ENCODE data around the gene ANAPC7. TPM values are rescaled to one million over a fixed set of nuclear protein-coding genes. Genes with fewer than 3 reads are reported as not detected.
"Not testable (repeated sequence)": the region's sequence is repeated elsewhere in the genome, so short reads cannot be mapped to it uniquely, and the experiment has no call there.

ANAPC7 gene
- total RNA-seq, 3 donors from 2014 or later: 54.6 to 61.5 (median 58.4) TPM

GRCh38 chr12:110348431-110349059 lies 55.0 kb downstream of the ANAPC7 start:
- Mint-ChIP-seq H3K9me3 (no peaks in the 10 kb centered on the region), H3K4me1 (ENCODE audit: low read depth) (peaks cover 26% of the 10 kb centered on the region), H3K4me3 (no peak overlapping the region), H3K27me3 (ENCODE audit: low read depth) (no peaks in the 10 kb centered on the region), H3K36me3 (ENCODE audit: insufficient read depth) (peaks cover 40% of the 10 kb centered on the region)
- no peak for ATAC-seq
- no peak for DNase-seq

- Mint-ChIP-seq H3K4me3 (no peak overlapping the region), H3K4me1 (ENCODE audit: low read depth) (peaks cover 26% of the 10 kb centered on the region), H3K9me3 (no peaks in the 10 kb centered on the region), H3K36me3 (ENCODE audit: insufficient read depth) (peaks cover 48% of the 10 kb centered on the region), H3K27me3 (ENCODE audit: low read depth) (no peaks in the 10 kb centered on the region)
- DNase-seq (no peak), ATAC-seq (no peak)
Measured at GRCh38 chr12:110347767-110348166, 55.7 kb downstream of the ANAPC7 start.

GRCh38 chr12:110345963-110346362 lies 57.5 kb downstream of the ANAPC7 start:
- H3K4me1 Mint-ChIP-seq (ENCODE audit: low read depth): peaks cover 26% of the 10 kb centered on the region
- peaks cover 59% of the 10 kb centered on the region for H3K36me3 Mint-ChIP-seq (ENCODE audit: insufficient read depth)
- no peak for ATAC-seq
- no peaks in the 10 kb centered on the region for H3K9me3 Mint-ChIP-seq
- DNase-seq: no peak
- H3K4me3 Mint-ChIP-seq: no peak overlapping the region
- no peaks in the 10 kb centered on the region for H3K27me3 Mint-ChIP-seq (ENCODE audit: low read depth)

DNA sequence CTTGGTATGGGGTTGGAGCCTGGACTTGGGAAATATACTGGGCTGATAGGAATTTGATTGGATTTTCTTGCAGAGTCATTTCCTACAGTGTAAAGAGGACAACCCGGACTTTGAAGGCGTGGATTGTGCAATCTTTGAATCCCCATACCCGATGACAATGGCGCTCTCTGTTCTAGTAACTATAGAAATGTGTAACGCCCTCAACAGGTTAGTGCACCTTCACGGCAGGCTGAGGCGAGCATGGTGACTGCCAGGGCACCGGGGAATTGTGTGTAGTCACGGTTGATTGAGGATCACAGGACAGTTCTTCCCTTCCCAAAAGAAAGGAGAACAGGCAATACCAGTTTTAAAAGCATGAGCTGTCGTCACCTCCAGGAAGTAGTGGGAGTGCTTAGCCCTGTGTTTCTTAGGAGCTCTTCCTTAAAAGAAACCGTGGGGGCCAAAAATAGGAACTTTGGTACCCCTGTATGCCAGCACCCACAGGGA lies 58.3 kb downstream of the ANAPC7 start:
- Mint-ChIP-seq H3K9me3 (no peaks in the 10 kb centered on the region), H3K4me1 (ENCODE audit: low read depth) (peaks cover 24% of the 10 kb centered on the region), H3K4me3 (no peak overlapping the region), H3K27me3 (ENCODE audit: low read depth) (no peaks in the 10 kb centered on the region), H3K36me3 (ENCODE audit: insufficient read depth) (peaks cover 62% of the 10 kb centered on the region)
- ATAC-seq (no peak), DNase-seq (no peak)

DNA sequence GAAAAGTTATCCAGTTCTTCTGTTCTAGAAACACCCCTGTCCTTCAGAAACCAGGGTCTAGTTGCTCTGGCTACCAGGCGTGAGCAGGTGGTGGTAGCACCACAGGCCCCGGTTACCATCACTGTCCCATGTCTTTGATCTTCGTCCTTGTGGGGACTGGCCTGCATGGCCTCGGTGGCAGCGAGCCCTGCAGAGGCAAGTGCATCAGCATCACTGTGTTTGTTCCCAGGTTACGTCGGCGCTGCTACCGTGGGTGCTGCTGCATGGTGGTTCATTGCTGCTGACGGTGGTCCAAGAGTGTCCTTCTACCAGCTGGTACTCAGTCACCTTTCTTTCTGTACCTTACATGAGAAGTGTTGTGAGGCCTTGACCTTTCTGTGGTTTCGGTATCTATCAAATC lies 58.9 kb downstream of the ANAPC7 start:
- ATAC-seq (no peak), DNase-seq (no peak)
- Mint-ChIP-seq H3K4me1 (ENCODE audit: low read depth) (peaks cover 18% of the 10 kb centered on the region), H3K4me3 (no peak overlapping the region), H3K9me3 (no peaks in the 10 kb centered on the region), H3K36me3 (ENCODE audit: insufficient read depth) (peaks cover 68% of the 10 kb centered on the region), H3K27me3 (ENCODE audit: low read depth) (no peaks in the 10 kb centered on the region)

DNA sequence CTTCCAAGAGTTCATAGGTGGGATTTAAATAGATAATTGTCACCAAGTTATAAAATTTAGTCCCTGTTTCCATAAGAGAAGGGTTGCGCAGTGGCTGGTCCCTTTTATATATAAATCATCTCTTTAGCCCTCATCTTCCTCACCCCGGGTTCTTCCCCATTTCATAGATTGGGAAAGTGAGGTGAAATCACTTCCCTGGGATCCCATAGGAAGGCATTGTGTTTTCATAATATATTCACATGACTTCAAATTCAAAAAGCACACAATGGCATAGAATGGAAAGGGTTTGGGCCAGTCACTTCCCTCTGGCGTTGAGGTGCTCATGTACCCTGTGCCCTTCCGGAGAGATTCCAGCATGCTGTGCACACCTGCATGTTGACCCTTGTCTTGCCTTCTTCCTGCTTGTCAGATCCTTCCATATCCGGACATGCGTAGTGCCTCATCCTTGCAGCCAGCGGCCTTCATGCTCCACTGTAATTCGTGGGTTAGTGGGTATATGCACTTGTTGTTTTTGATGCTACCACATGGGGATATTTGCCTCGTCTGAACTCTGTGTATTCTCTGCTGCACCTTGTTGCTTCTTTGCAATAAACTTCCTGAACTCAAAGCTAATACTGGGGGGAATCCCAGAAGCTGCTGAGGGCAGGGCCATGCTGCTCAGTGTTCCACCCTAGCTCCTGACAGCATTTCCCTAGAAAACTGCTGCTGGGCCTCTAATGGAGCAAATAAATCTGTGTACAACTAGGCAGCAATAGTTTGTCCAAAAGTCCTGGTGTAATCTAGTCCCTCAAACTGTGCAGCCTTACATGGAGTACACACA lies 59.6 kb downstream of the ANAPC7 start:
- peaks cover 71% of the 10 kb centered on the region for H3K36me3 Mint-ChIP-seq (ENCODE audit: insufficient read depth)
- H3K27me3 Mint-ChIP-seq (ENCODE audit: low read depth): no peaks in the 10 kb centered on the region
- no peak overlapping the region for H3K4me3 Mint-ChIP-seq
- DNase-seq: no peak
- H3K4me1 Mint-ChIP-seq (ENCODE audit: low read depth): peaks cover 11% of the 10 kb centered on the region
- no peak for ATAC-seq
- no peaks in the 10 kb centered on the region for H3K9me3 Mint-ChIP-seq

- peaks cover 75% of the 10 kb centered on the region for H3K36me3 Mint-ChIP-seq (ENCODE audit: insufficient read depth)
- no peaks in the 10 kb centered on the region for H3K9me3 Mint-ChIP-seq
- H3K4me3 Mint-ChIP-seq: no peak overlapping the region
- ATAC-seq: no peak
- H3K4me1 Mint-ChIP-seq (ENCODE audit: low read depth): peaks cover 3% of the 10 kb centered on the region
- no peak for DNase-seq
- H3K27me3 Mint-ChIP-seq (ENCODE audit: low read depth): no peaks in the 10 kb centered on the region
Measured at GRCh38 chr12:110343114-110343513, 60.4 kb downstream of the ANAPC7 start.

DNA sequence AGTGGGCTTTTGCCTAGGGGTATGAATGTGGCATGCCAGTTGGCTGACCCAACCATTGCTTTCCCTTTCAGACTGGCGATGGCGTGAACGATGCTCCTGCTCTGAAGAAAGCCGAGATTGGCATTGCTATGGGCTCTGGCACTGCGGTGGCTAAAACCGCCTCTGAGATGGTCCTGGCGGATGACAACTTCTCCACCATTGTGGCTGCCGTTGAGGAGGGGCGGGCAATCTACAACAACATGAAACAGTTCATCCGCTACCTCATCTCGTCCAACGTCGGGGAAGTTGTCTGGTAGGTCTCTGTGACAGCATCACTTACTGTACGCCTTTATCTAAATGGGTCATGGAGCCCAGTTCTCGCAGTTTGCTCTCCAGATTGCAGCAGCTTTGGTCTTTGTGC lies 61.4 kb downstream of the ANAPC7 start:
- H3K4me3 Mint-ChIP-seq: no peak overlapping the region
- H3K36me3 Mint-ChIP-seq (ENCODE audit: insufficient read depth): peaks cover 74% of the 10 kb centered on the region
- H3K9me3 Mint-ChIP-seq: no peaks in the 10 kb centered on the region
- no peaks in the 10 kb centered on the region for H3K4me1 Mint-ChIP-seq (ENCODE audit: low read depth)
- DNase-seq (no peak), ATAC-seq (no peak)
- H3K27me3 Mint-ChIP-seq (ENCODE audit: low read depth): no peaks in the 10 kb centered on the region

DNA sequence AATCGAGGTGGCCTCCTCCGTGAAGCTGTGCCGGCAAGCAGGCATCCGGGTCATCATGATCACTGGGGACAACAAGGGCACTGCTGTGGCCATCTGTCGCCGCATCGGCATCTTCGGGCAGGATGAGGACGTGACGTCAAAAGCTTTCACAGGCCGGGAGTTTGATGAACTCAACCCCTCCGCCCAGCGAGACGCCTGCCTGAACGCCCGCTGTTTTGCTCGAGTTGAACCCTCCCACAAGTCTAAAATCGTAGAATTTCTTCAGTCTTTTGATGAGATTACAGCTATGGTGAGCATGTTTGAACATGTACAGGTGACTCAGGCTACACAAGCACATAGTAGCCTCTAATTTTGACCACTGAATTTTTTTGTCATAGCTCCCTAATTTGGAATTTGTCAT lies 62.8 kb downstream of the ANAPC7 start:
- ATAC-seq (no peak), DNase-seq (no peak)
- H3K27me3 Mint-ChIP-seq (ENCODE audit: low read depth): no peaks in the 10 kb centered on the region
- peaks cover 75% of the 10 kb centered on the region for H3K36me3 Mint-ChIP-seq (ENCODE audit: insufficient read depth)
- no peaks in the 10 kb centered on the region for H3K4me1 Mint-ChIP-seq (ENCODE audit: low read depth)
- H3K9me3 Mint-ChIP-seq: no peaks in the 10 kb centered on the region
- no peak overlapping the region for H3K4me3 Mint-ChIP-seq

GRCh38 chr12:110340261-110340660 lies 63.2 kb downstream of the ANAPC7 start:
- not testable (repeated sequence) for DNase-seq; H3K4me3 Mint-ChIP-seq; ATAC-seq; H3K9me3 Mint-ChIP-seq; H3K4me1 Mint-ChIP-seq (ENCODE audit: low read depth); H3K27me3 Mint-ChIP-seq (ENCODE audit: low read depth)
- H3K36me3 Mint-ChIP-seq (ENCODE audit: insufficient read depth): peaks cover 78% of the 10 kb centered on the region

DNA sequence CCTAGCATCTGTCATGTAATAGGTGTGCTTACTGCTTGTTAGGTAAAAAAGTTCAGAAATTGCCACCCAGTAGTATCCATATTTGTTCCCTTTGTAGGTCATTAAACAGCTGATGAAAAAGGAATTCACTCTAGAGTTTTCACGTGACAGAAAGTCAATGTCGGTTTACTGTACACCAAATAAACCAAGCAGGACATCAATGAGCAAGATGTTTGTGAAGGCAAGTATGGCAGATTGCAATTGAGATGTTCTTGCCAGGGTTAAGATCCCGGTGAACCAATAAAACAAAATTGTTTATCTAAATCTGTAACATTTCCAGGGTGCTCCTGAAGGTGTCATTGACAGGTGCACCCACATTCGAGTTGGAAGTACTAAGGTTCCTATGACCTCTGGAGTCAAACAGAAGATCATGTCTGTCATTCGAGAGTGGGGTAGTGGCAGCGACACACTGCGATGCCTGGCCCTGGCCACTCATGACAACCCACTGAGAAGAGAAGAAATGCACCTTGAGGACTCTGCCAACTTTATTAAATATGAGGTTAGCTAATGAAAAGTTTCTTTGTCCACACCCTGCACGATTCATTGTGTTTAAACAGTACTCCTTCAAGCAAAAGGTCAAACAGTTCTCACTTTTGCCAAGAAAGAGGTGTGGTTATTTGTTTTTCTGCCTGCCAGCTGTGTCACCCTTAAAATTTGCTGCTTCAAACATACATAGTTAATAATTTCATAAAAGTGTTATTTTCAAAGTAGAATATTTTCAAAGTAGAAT lies 64.1 kb downstream of the ANAPC7 start:
- DNase-seq (no peak), ATAC-seq (no peak)
- no peaks in the 10 kb centered on the region for H3K27me3 Mint-ChIP-seq (ENCODE audit: low read depth)
- no peaks in the 10 kb centered on the region for H3K4me1 Mint-ChIP-seq (ENCODE audit: low read depth)
- no peak overlapping the region for H3K4me3 Mint-ChIP-seq
- H3K36me3 Mint-ChIP-seq (ENCODE audit: insufficient read depth): peaks cover 74% of the 10 kb centered on the region
- H3K9me3 Mint-ChIP-seq: no peaks in the 10 kb centered on the region

GRCh38 chr12:110338754-110339153 lies 64.8 kb downstream of the ANAPC7 start:
- Mint-ChIP-seq H3K9me3 (no peaks in the 10 kb centered on the region), H3K36me3 (ENCODE audit: insufficient read depth) (peaks cover 74% of the 10 kb centered on the region), H3K27me3 (ENCODE audit: low read depth) (no peaks in the 10 kb centered on the region), H3K4me3 (no peak overlapping the region), H3K4me1 (ENCODE audit: low read depth) (no peaks in the 10 kb centered on the region)
- DNase-seq (no peak), ATAC-seq (no peak)

- Mint-ChIP-seq H3K27me3 (ENCODE audit: low read depth) (no peaks in the 10 kb centered on the region), H3K36me3 (ENCODE audit: insufficient read depth) (peaks cover 74% of the 10 kb centered on the region), H3K9me3 (no peaks in the 10 kb centered on the region), H3K4me3 (no peak overlapping the region), H3K4me1 (ENCODE audit: low read depth) (no peaks in the 10 kb centered on the region)
- ATAC-seq (no peak), DNase-seq (no peak)
Measured at GRCh38 chr12:110337912-110338710, 65.4 kb downstream of the ANAPC7 start.
